HFF-Myc (cell line): Measurements from ENCODE around the gene RCAN2.
A peak's percentile ranks its signal among the peaks of the same experiment; 100 is the strongest.
"Not testable (repeated sequence)": the region's sequence is repeated elsewhere in the genome, so short reads cannot be mapped to it uniquely, and the experiment has no call there.

Source experiments
- DNase-seq: peaks from one replicate; pipeline ENCODE4 v3.0.0-alpha.2; 2011; ENCODE audit warnings: low read depth; ENCODE audit errors: extremely low read depth
- H3K4me3 ChIP-seq: replicated peaks from 2 replicates; pipeline ENCODE4 v1.5.1; 2011; ENCODE audit warnings: low read depth, mild to moderate bottlenecking, control low read depth, low read length
- TF ChIP-seq, protein P1 (sequence below): IDR thresholded peaks from 2 replicates; pipeline ENCODE4 v1.5.1; 2012; ENCODE audit warnings: mild to moderate bottlenecking, low read depth, low read length, control low read depth; ENCODE audit errors: missing control alignments

RCAN2 gene

GRCh38 chr6:46410334-46410953 is 80.8 kb downstream of the RCAN2 start:
- no peak overlapping the region for H3K4me3 ChIP-seq
- no peak for DNase-seq
- TF ChIP-seq, protein P1, sequence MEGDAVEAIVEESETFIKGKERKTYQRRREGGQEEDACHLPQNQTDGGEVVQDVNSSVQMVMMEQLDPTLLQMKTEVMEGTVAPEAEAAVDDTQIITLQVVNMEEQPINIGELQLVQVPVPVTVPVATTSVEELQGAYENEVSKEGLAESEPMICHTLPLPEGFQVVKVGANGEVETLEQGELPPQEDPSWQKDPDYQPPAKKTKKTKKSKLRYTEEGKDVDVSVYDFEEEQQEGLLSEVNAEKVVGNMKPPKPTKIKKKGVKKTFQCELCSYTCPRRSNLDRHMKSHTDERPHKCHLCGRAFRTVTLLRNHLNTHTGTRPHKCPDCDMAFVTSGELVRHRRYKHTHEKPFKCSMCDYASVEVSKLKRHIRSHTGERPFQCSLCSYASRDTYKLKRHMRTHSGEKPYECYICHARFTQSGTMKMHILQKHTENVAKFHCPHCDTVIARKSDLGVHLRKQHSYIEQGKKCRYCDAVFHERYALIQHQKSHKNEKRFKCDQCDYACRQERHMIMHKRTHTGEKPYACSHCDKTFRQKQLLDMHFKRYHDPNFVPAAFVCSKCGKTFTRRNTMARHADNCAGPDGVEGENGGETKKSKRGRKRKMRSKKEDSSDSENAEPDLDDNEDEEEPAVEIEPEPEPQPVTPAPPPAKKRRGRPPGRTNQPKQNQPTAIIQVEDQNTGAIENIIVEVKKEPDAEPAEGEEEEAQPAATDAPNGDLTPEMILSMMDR: peak; percentile 37

GRCh38 chr6:46407776-46408530 is 83.3 kb downstream of the RCAN2 start:
- TF ChIP-seq, protein P1: no peak
- no peak overlapping the region for H3K4me3 ChIP-seq

GRCh38 chr6:46407246-46407645 is 84.0 kb downstream of the RCAN2 start:
- TF ChIP-seq, protein P1: no peak
- H3K4me3 ChIP-seq: no peak overlapping the region
- no peak for DNase-seq

More at GRCh38 chr6:46407776-46408530, 83.3 kb downstream of the RCAN2 start:
- DNase-seq: no peak

DNA sequence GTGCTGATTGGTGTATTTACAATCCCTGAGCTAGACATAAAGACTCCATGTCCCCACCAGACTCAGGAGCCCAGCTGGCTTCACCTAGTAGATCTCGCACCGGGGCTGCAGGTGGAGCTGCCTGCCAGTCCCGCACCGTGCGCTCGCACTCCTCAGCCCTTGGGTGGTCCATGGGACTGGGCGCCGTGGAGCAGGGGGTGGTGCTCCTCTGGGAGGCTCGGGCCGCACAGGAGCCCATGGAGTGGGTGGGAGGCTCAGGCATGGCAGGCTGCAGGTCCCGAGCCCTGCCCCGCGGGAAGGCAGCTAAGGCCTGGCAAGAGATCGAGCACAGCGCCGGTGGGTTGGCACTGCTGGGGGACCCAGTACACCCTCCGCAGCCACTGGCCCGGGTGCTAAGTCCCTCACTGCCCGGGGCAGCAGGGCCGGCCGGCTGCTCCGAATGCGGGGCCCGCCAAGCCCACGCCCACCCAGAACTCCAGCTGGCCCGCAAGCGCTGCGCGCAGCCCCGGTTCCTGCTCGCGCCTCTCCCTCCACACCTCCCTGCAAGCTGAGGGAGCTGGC is 85.5 kb downstream of the RCAN2 start:
- not testable (repeated sequence) for DNase-seq, H3K4me3 ChIP-seq

DNA sequence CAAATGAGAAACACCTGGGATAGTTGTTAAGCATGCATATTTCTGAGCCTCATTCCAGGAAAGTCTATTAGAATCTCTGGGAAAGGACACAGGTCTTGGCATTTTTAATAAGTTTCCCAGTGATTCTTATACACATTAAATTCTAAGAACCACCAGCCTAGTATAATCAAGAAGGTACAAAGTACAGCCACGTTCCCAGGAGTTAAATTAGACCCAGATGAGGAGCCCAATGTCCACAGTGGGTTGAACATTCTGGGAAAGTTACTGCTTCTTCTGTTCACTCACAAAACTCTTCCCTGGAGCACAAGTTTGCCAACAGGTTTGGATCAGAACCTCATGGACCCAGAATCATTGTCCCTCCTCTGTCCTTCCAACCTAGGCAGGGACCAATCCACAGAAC is 90.4 kb downstream of the RCAN2 start:
- no peak for DNase-seq
- no peak overlapping the region for H3K4me3 ChIP-seq
- TF ChIP-seq, protein P1: no peak

GRCh38 chr6:46395530-46395929 is 95.7 kb downstream of the RCAN2 start:
- H3K4me3 ChIP-seq: no peak overlapping the region
- DNase-seq: no peak
- TF ChIP-seq, protein P1: no peak

DNA sequence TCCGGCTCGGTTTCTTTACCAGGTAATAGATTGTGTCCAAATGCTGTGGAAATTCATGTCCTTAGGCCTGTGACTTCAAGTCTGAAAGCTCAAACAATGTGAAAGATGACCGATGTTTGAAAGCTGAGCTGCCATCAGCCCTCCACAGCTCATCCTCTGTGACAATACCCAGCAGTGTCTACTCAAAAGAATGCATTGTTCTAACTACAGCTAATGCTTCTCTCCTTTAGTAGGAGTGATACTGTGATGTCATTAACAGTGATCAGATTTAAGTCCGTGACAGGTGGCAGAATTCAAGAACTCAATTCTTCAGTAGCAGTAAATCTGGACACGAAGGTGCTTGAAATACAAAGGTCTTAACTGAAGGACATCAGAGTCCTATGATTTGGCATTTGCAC is 97.3 kb downstream of the RCAN2 start:
- TF ChIP-seq, protein P1: no peak
- H3K4me3 ChIP-seq: no peak overlapping the region
- DNase-seq: no peak
